IPS-18c (cell line): ENCODE measurements around the gene NOP53.
"Not testable (repeated sequence)": the region's sequence is repeated elsewhere in the genome, so short reads cannot be mapped to it uniquely, and the experiment has no call there.

Experiments
- H3K4me3 ChIP-seq: 2 replicates; pipeline ENCODE4 v1.7.0; 2013; ENCODE audit warnings: low read depth, mild to moderate bottlenecking, low read length, moderate library complexity; ENCODE audit not compliant: insufficient read depth
- H3K9me3 ChIP-seq: one replicate; pipeline ENCODE4 v1.6.1; 2013; ENCODE audit warnings: mild to moderate bottlenecking, low read length, moderate library complexity; ENCODE audit not compliant: control insufficient read depth, insufficient read depth

NOP53 gene

GRCh38 chr19:47741544-47742140 lies 3.7 kb upstream of the NOP53 start:
- H3K9me3 ChIP-seq: no peaks in the 10 kb centered on the region
- H3K4me3 ChIP-seq: no peak overlapping the region

GRCh38 chr19:47742634-47743033 lies 2.7 kb upstream of the NOP53 start:
- H3K4me3 ChIP-seq: peak overlapping the region; percentile 63

GRCh38 chr19:47746129-47746528 lies 783 bp downstream of the NOP53 start:
- peak overlapping the region; percentile 97 for H3K4me3 ChIP-seq
- not testable (repeated sequence) for H3K9me3 ChIP-seq

More at GRCh38 chr19:47742634-47743033, 2.7 kb upstream of the NOP53 start:
- no peaks in the 10 kb centered on the region for H3K9me3 ChIP-seq

- no peaks in the 10 kb centered on the region for H3K9me3 ChIP-seq
- no peak overlapping the region for H3K4me3 ChIP-seq
These were observed 4.0 kb downstream of the NOP53 start for GRCh38 chr19:47749326-47749725.

GRCh38 chr19:47750752-47751151 lies 5.4 kb downstream of the NOP53 start:
- H3K4me3 ChIP-seq: no peak overlapping the region
- H3K9me3 ChIP-seq: no peaks in the 10 kb centered on the region

GRCh38 chr19:47752440-47753211 lies 7.3 kb downstream of the NOP53 start:
- H3K4me3 ChIP-seq: no peak overlapping the region

GRCh38 chr19:47754206-47755064 lies 9.1 kb downstream of the NOP53 start:
- Histone ChIP-seq H3K9me3 (no peaks in the 10 kb centered on the region), H3K4me3 (no peak overlapping the region)

More at GRCh38 chr19:47752440-47753211, 7.3 kb downstream of the NOP53 start:
- no peaks in the 10 kb centered on the region for H3K9me3 ChIP-seq

GRCh38 chr19:47755065-47755761 lies 9.9 kb downstream of the NOP53 start:
- Histone ChIP-seq H3K4me3 (no peak overlapping the region), H3K9me3 (no peaks in the 10 kb centered on the region)

GRCh38 chr19:47755762-47756626 lies 10.6 kb downstream of the NOP53 start:
- Histone ChIP-seq H3K4me3 (no peak overlapping the region), H3K9me3 (no peaks in the 10 kb centered on the region)

GRCh38 chr19:47756627-47756929 lies 11.2 kb downstream of the NOP53 start:
- Histone ChIP-seq H3K4me3 (no peak overlapping the region), H3K9me3 (no peaks in the 10 kb centered on the region)

GRCh38 chr19:47756953-47757608 lies 11.7 kb downstream of the NOP53 start:
- Histone ChIP-seq H3K4me3 (no peak overlapping the region), H3K9me3 (no peaks in the 10 kb centered on the region)

GRCh38 chr19:47757617-47758442 lies 12.5 kb downstream of the NOP53 start:
- H3K9me3 ChIP-seq: no peaks in the 10 kb centered on the region
- H3K4me3 ChIP-seq: no peak overlapping the region

- H3K4me3 ChIP-seq: no peak overlapping the region
- no peaks in the 10 kb centered on the region for H3K9me3 ChIP-seq
These were observed 13.1 kb downstream of the NOP53 start for GRCh38 chr19:47758443-47758804.

GRCh38 chr19:47760632-47760999 lies 15.3 kb downstream of the NOP53 start:
- no peaks in the 10 kb centered on the region for H3K9me3 ChIP-seq
- H3K4me3 ChIP-seq: no peak overlapping the region

GRCh38 chr19:47761566-47761965 lies 16.2 kb downstream of the NOP53 start:
- Histone ChIP-seq H3K9me3 (no peaks in the 10 kb centered on the region), H3K4me3 (no peak overlapping the region)

- no peaks in the 10 kb centered on the region for H3K9me3 ChIP-seq
These were observed 16.8 kb downstream of the NOP53 start for GRCh38 chr19:47762151-47762550.

More at GRCh38 chr19:47762151-47762550, 16.8 kb downstream of the NOP53 start:
- no peak overlapping the region for H3K4me3 ChIP-seq
